ENCODE measurements around the gene DGAT2. TPM values are rescaled to one million over a fixed set of nuclear protein-coding genes. Genes with fewer than 3 reads are reported as not detected.

Gene DGAT2, protein sequence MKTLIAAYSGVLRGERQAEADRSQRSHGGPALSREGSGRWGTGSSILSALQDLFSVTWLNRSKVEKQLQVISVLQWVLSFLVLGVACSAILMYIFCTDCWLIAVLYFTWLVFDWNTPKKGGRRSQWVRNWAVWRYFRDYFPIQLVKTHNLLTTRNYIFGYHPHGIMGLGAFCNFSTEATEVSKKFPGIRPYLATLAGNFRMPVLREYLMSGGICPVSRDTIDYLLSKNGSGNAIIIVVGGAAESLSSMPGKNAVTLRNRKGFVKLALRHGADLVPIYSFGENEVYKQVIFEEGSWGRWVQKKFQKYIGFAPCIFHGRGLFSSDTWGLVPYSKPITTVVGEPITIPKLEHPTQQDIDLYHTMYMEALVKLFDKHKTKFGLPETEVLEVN
- polyA plus RNA-seq: under 1 TPM in 2 of 3 donors, not detected in 1; 0.22 to 0.63 TPM

GRCh38 chr11:75768112-75768908 lies at the start of gene DGAT2:
Gene DGAT2, plus strand, starts transcription at chr11:75768778. Its CDS starts 214 bp downstream, at chr11:75768992.
- peaks cover 0 to 10% of the 10 kb centered on the region in 2 donors for H3K4me1 Mint-ChIP-seq
- H3K4me3 Mint-ChIP-seq: peak within 1 kb of the TSS; percentile 64 to 78 (median 75)
- H3K9me3 Mint-ChIP-seq: no peaks in the 10 kb centered on the region
- peak; percentile 56 to 67 (median 64) for DNase-seq
- no peaks in the 10 kb centered on the region for H3K36me3 Mint-ChIP-seq
- peak within 1 kb of the TSS in 2 of 6 donors; percentile 33 to 35 for H3K27ac Mint-ChIP-seq
- peaks cover 7 to 16% (median 8%) of the 10 kb centered on the region in 3 donors for H3K27me3 Mint-ChIP-seq (ENCODE audit: low read depth in 3 of 3)

- peaks cover 1 to 5% (median 3%) of the 10 kb centered on the region in 3 donors for H3K27me3 Mint-ChIP-seq (ENCODE audit: low read depth in 3 of 3)
- DNase-seq: no peak
Observed at GRCh38 chr11:75719340-75720239, 49.0 kb upstream of the DGAT2 start.

GRCh38 chr11:75720639-75721038 lies 47.9 kb upstream of the DGAT2 start:
- Mint-ChIP-seq H3K4me1 (no peaks in the 10 kb centered on the region), H3K4me3 (no peak overlapping the region), H3K27ac (no peak overlapping the region), H3K9me3 (no peaks in the 10 kb centered on the region), H3K27me3 (ENCODE audit: low read depth in 3 of 3) (peaks cover 1 to 3% (median 2%) of the 10 kb centered on the region in 3 donors), H3K36me3 (no peaks in the 10 kb centered on the region)
- DNase-seq: no peak

More at GRCh38 chr11:75719340-75720239, 49.0 kb upstream of the DGAT2 start:
- Mint-ChIP-seq H3K4me3 (no peak overlapping the region), H3K27ac (no peak overlapping the region), H3K36me3 (no peaks in the 10 kb centered on the region), H3K9me3 (no peaks in the 10 kb centered on the region), H3K4me1 (no peaks in the 10 kb centered on the region)

- H3K4me3 Mint-ChIP-seq: no peak overlapping the region
- H3K9me3 Mint-ChIP-seq: no peaks in the 10 kb centered on the region
- no peak for DNase-seq
- no peaks in the 10 kb centered on the region for H3K4me1 Mint-ChIP-seq
- H3K36me3 Mint-ChIP-seq: no peaks in the 10 kb centered on the region
- peaks cover 1 to 2% (median 2%) of the 10 kb centered on the region in 3 donors for H3K27me3 Mint-ChIP-seq (ENCODE audit: low read depth in 3 of 3)
- H3K27ac Mint-ChIP-seq: no peak overlapping the region
Observed at GRCh38 chr11:75721852-75722668, 46.5 kb upstream of the DGAT2 start.

DNA sequence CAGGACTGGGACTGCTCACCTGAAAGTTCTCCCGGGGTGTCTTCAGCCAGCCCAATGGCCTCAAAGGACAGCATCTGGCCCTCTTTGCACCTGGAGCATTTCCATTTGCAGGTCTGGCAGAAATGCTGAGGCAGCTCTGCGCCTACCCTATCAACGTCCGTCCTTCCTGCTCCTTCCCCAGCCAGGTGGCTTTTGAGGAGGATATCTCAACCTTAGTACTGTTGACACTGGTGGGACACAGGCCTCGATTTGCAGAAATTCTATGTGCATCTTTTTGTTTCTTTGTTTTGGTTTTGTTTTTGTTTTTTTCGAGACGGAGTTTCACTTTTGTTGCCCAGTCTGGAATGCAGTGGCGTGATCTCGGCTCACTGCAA lies 45.9 kb upstream of the DGAT2 start:
- Mint-ChIP-seq H3K9me3 (no peaks in the 10 kb centered on the region), H3K36me3 (no peaks in the 10 kb centered on the region), H3K4me1 (no peaks in the 10 kb centered on the region), H3K4me3 (no peak overlapping the region), H3K27me3 (ENCODE audit: low read depth in 3 of 3) (peaks cover 0 to 2% (median 1%) of the 10 kb centered on the region in 3 donors), H3K27ac (no peak overlapping the region)
- DNase-seq: no peak

- Mint-ChIP-seq H3K4me1 (no peaks in the 10 kb centered on the region), H3K36me3 (no peaks in the 10 kb centered on the region), H3K27me3 (ENCODE audit: low read depth in 3 of 3) (peaks cover 2 to 6% (median 3%) of the 10 kb centered on the region in 3 donors), H3K27ac (no peak overlapping the region), H3K4me3 (no peak overlapping the region), H3K9me3 (no peaks in the 10 kb centered on the region)
- DNase-seq: no peak
Observed at GRCh38 chr11:75725547-75726320, 42.8 kb upstream of the DGAT2 start.

DNA sequence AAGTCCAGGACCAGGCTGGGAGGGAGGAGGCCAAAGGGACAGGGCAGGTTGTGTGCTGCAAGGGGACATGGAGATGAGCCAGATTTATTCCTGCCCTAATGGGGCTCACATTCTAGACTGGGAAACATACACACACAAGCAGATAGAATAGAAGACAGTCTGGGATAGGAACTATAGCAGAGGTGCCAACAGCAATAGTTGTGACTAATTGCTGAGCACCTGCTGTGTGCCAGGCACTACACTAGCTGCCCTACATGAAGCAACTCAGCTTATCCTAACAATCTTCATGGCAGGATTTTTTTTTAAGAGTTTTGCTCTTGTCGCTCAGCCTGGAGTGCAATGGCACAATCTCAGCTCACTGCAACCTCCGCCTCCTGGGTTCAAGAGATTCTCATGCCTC lies 39.6 kb upstream of the DGAT2 start:
- H3K36me3 Mint-ChIP-seq: no peaks in the 10 kb centered on the region

DNA sequence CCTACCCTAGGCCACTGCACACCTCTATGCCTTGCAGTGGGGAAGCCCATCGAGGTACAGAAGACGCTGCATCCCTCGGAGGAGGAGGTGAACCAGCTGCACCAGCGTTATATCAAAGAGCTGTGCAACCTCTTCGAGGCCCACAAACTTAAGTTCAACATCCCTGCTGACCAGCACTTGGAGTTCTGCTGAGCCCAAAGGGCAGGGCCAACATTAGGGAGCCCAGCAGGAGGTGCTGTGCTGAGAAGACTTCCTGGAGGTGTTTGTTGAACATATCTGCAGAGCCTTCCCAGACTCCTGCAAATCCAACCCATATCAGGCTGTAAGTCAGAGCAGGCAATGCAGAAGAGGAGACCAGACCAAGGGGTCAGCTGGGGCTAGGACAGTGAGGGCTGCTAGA lies 37.5 kb upstream of the DGAT2 start:
- Mint-ChIP-seq H3K4me3 (no peak overlapping the region), H3K36me3 (no peaks in the 10 kb centered on the region), H3K27me3 (ENCODE audit: low read depth in 3 of 3) (peaks cover 2 to 10% (median 6%) of the 10 kb centered on the region in 3 donors), H3K27ac (no peak overlapping the region), H3K4me1 (no peaks in the 10 kb centered on the region), H3K9me3 (peaks cover 0 to 1% (median 0%) of the 10 kb centered on the region in 6 donors)
- no peak for DNase-seq

More for the DNA sequence above, 39.6 kb upstream of the DGAT2 start:
- Mint-ChIP-seq H3K27ac (no peak overlapping the region), H3K4me1 (no peaks in the 10 kb centered on the region), H3K4me3 (no peak overlapping the region), H3K27me3 (ENCODE audit: low read depth in 3 of 3) (peaks cover 2 to 6% (median 4%) of the 10 kb centered on the region in 3 donors), H3K9me3 (peaks cover 0 to 1% (median 0%) of the 10 kb centered on the region in 6 donors)
- no peak for DNase-seq

- Mint-ChIP-seq H3K9me3 (peaks cover 0 to 1% (median 0%) of the 10 kb centered on the region in 6 donors), H3K27ac (peak overlapping the region in 1 of 6 donors; percentile 19), H3K36me3 (no peaks in the 10 kb centered on the region), H3K4me3 (no peak overlapping the region), H3K4me1 (no peaks in the 10 kb centered on the region), H3K27me3 (ENCODE audit: low read depth in 3 of 3) (peaks cover 5 to 10% (median 6%) of the 10 kb centered on the region in 3 donors)
- DNase-seq: no peak
Observed at GRCh38 chr11:75733071-75733430, 35.5 kb upstream of the DGAT2 start.

DNA sequence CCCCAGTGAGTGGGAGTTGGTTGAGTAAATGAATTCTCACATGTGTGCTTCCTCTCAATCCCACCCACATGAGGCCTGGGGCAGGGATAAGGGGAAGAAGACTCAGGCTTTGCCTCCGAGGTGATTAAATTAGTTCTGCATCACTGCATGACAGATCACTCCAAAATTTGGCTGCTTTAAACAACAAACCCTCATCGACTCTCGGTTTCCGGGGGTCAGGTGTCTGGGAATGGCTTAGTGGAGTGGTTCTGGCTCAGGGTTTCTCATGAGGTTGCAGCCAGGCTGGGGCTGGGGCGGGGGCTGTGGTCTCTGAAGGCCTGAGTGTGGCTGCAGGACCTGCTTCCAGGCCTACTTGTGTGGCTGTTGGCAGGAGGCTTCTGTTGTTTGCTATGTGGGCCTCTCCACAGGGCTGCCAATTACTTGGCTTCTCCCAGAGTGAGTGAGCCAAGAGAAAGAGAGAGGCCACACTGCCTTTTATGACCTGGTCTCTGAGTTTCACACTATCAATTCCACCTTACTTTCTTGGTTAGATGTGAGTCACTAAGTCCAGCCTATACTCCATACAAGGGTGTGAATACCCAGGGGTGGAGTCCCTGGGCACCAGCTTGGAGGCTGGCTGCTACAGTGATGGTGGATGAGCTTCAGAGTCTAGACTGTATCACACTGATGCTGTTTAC lies 35.0 kb upstream of the DGAT2 start:
- Mint-ChIP-seq H3K36me3 (no peaks in the 10 kb centered on the region), H3K4me3 (no peak overlapping the region), H3K27me3 (ENCODE audit: low read depth in 3 of 3) (peaks cover 5 to 10% (median 10%) of the 10 kb centered on the region in 3 donors), H3K27ac (peak overlapping the region in 1 of 6 donors; percentile 19), H3K4me1 (no peaks in the 10 kb centered on the region), H3K9me3 (peaks cover 0 to 1% (median 0%) of the 10 kb centered on the region in 6 donors)
- DNase-seq: no peak

DNA sequence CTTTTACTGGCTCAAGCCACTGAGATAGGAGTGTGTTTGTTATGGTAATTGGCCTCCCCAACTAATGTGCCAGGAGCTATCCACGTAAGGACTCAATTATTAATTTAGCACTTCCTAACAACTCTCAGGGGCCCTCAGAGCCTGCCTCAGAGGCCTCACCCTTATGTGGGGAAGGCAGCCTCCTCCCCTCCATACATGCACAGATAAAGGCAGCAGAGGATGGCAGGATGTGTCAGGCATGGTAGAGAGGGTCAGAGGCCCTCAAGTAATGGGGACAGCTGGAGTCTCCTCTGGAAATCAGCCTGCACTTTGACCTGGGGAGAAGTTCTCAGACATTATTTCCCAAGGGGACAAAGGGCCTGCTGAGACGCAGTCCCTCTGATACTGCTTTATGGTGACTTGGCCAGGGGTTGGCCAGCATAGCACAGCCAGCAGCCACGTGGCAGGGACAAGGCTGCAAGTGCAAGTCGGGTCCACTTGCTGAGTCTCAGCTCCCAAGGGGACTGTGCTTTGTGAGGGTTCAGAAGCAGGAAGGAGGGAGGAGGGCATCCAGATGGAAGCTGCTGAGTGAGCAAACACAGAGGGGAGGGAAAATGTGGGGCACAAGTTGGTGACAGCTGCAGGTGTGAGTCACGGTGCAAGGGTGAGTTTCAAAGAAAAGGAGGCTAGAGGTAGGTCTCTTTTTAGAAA lies 33.9 kb upstream of the DGAT2 start:
- DNase-seq: no peak
- Mint-ChIP-seq H3K36me3 (no peaks in the 10 kb centered on the region), H3K4me3 (no peak overlapping the region), H3K27ac (no peak overlapping the region), H3K9me3 (peaks cover 0 to 1% (median 0%) of the 10 kb centered on the region in 6 donors), H3K4me1 (no peaks in the 10 kb centered on the region), H3K27me3 (ENCODE audit: low read depth in 3 of 3) (peaks cover 5 to 10% (median 6%) of the 10 kb centered on the region in 3 donors)
